ENCODE measurements around the gene SOD2.
"Not testable (repeated sequence)": the region's sequence is repeated elsewhere in the genome, so short reads cannot be mapped to it uniquely, and the experiment has no call there.

The SOD2 gene

DNA sequence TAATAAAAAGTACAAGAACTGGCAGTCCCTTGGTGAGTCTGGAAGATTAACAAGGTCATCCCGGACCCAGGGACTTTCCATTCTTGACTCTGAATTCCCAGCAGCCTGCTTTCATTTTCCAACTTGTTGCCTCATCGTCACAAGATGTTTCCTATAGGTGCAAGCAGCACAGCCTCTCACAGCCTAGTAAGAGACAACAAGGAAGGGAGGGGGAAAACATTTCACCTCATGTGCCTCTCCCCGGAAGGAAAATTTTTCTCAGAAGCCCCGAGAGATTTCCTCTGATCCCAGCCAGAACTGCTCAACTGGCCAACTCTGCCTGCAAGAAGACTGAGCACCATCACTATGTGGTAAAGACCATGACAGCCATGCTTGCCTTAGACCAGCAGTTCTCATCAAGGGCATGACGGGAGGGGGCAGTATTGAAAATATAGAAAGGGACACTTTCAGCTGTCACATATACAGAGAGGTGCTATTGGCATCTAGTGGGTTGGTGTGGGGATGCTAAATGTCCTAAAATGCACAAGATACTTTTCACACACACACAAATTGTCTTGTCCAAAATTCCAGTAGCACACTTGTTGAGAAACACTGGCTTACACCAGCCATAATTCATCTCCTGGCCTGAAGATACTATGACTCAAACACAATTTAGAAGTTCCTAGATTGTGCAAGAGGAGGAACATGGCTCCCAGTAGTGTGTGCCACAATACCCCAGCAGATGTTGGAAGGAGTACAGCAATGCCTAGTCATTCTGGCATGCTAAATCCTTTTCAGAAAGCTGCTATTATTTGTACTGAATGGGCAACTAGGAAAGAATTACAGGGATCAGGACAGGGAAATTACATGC is 23.4 kb upstream of the SOD2 start:
- no peak for DNase-seq (ENCODE audit: insufficient read length, low spot score)

DNA sequence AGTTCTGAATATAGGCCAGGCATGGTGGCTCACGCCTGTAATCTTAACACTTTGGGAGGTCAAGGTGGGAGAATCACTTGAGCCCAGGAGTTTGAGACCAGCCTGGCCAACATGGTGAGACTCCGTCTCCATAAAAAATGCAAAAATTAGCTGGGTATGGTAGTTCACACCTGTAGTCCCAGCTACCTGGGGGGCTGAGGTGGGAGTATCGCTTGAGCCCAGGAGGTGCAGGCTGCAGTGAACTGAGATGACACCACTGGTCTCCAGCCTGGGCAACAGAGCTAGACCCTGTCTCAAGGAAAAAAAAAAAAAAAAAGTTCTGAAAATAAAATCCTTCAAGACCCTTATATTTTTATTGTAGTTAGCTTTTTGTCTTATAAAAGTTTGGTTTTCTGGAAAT is 22.6 kb upstream of the SOD2 start:
- no peak for FAIRE-seq
- DNase-seq (ENCODE audit: insufficient read length, low spot score): no peak

More for the DNA sequence above, 23.4 kb upstream of the SOD2 start:
- no peak for FAIRE-seq

DNA sequence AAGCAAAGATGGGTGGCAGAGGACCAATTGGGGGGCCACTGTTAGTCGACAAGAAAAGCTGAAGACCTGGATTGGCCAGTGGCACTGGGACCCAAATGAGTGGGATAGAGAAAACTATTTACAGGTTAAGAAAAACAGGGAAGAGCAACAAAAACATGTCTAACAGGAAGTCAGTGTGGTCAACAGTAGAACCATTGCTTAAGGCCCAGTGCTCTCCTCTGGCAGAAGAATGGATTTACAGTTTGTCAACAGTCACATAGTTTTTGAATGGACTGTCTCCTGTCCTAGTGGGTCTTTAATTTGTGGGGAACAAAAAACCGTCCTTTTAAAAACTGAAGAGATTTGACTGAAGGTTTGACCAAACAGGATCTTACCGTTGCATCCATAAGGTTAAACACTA is 22.1 kb upstream of the SOD2 start:
- FAIRE-seq (no peak), DNase-seq (ENCODE audit: insufficient read length, low spot score) (no peak)

DNA sequence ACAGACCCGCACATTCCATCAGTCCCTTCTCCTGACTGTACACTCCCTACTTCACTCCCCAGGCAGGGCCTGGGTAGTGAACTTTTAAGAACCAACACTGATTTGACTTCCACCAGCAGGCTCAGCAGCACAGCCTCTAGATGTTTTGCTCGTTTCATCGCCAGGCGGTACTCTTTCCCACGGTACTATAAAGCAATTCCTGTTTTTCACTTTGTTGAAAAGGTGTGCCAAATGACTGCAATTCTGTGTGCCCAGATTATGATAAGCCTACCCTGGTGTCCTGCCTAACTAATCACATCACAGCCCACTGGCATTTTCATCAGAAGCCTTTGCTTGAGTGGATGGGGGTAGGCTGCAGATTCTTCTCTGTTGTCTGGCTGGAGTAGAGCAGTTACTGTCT is 21.4 kb upstream of the SOD2 start:
- FAIRE-seq (no peak), DNase-seq (ENCODE audit: insufficient read length, low spot score) (no peak)

DNA sequence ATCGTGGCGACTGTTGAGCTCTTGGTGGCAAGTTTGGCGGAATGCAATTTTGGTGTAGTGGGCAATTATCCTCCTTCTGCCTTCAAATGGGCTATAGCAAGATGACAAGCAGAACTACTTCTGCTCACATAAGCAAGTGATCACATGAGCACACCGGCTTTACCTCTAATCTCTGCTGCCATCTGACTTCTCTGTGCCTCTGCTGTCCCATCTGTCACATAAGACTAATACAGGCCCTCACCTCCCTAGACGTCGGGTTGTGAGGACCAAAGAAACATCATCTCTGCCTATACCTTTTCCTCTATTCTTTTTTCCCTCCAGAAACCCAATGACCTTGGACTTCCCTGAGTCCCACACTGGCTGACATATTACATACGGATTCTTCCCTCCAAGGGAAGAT is 20.9 kb upstream of the SOD2 start:
- no peak for FAIRE-seq

DNA sequence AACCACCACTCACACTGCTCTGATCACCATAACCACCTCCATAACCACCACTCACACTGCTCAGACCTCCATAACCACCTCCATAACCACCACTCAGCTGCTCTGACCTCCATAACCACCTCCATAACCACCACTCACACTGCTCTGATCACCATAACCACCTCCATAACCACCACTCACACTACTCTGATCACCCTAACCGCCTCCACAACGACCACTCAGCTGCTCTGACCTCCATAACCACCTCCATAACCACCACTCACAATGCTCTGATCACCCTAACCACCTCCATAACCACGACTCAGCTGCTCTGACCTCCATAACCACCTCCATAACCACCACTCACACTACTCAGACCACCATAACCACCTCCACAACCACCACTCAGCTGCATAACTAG is 19.3 kb upstream of the SOD2 start:
- DNase-seq (ENCODE audit: insufficient read length, low spot score); FAIRE-seq: not testable (repeated sequence)

More for the DNA sequence above, 20.9 kb upstream of the SOD2 start:
- DNase-seq (ENCODE audit: insufficient read length, low spot score): no peak

DNA sequence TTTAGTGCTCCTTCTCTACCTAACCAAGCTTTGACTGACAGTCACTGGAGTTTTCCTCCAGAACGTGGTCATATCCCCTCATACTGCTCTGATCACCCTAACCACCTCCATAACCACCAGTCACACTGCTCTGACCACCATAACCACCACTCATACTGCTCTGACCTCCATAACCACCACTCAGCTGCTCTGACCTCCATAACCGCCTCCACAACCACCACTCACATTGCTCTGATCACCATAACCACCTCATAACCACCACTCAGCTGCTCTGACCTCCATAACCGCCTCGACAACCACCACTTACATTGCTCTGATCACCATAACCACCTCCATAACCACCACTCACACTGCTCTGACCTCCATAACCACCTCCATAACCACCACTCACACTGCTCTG is 17.6 kb upstream of the SOD2 start:
- FAIRE-seq; DNase-seq (ENCODE audit: insufficient read length, low spot score): not testable (repeated sequence)

DNA sequence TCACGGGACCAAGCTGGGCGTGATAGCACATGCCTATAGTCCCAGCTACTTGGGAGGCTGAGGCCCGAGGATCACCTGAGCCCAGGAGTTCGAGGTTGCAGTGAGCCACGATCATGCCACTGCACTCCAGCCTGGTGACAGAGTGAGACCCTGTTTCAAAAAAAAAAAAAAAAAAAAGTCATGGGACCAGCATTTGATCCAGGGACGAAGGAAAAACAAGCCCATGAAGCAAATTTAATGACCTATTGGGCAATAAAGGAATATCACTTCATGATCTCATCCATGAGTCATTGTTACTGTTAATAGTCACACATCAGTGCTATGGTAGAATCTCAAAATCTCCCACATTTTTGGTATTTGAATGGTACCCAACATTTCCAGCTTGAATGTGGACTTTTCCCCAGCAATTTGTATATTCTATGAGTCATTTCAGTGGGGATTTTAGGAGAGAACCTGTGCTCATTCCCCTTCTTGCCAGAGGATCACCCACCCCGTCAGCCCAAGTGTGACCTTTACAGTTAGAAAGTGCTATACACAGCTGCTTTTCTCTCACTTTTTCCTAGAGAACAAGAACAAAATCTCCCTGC is 8.5 kb upstream of the SOD2 start:
- DNase-seq (ENCODE audit: insufficient read length, low spot score) (no peak), FAIRE-seq (no peak)

DNA sequence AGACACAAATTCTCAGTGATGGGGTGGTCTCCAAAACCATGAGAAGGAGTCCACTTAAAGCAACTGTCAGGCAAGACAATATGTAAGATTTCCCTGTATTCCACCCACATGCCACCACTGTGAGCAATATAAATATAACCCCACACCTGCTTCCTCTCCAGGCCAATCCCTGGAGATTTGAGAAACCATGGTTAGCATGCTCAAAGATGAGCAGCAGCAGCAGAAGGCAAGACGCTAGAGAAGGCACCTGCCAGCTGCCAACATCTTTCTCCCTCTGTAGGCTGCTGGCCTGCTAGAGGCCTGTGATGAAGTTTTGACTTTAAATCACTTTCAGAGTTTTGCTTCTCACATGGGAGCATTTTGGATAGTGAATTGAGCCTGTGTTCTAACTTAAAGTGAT is 7.9 kb upstream of the SOD2 start:
- DNase-seq (ENCODE audit: insufficient read length, low spot score): no peak
- peak; percentile 31 for FAIRE-seq

DNA sequence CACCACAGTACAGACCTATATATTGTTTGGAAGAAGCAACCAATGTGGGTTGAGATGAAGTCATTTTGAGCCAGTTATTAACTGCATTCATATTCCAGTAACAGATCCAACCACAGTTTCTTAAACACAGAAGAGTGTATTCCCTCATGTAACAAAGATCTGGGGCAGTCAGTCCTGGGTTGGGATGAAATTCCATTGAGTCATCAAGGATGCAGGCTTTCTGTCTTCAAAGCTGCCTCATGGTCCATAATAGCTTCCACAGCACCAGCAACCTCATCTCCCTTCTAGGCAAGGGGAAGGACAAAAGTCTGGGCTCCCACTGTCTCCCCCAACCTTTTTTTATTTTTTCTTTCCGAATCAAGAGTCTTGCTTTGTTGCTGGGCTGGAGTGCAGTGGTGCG is 2.9 kb upstream of the SOD2 start:
- DNase-seq (ENCODE audit: insufficient read length, low spot score) (no peak), FAIRE-seq (no peak)

DNA sequence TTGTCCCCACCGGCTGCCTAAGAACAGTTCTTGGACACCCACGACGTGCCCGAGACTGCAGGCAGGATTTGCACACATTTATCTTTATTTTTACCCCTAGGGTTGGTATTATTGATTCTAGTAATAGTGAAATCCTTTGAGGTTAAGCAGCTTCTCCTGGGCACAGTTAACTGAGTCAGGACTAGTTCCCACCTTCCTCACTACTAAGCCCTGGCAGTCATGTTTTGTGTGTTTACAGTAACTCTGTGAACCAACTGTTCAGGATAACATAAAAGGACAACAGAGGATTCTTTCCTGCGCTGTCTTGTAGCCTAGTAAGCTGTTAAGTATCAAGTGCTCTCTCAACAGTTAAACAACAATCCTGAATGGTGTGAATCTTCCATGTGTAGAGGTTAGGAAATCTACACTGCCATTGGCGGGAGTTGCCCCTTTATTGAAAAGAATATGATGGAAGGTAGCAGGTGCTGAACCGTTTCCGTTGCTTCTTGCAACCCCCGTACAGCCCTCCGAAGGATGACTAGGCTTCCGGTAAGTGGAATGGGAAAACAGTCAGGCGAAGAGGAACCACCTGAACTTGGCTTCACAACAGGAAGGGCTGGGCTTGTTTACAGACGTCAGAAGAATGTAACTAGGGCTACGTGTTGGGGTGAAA is 979 bp upstream of the SOD2 start:
- FAIRE-seq: peak; percentile 21
- no peak for DNase-seq (ENCODE audit: insufficient read length, low spot score)

DNA sequence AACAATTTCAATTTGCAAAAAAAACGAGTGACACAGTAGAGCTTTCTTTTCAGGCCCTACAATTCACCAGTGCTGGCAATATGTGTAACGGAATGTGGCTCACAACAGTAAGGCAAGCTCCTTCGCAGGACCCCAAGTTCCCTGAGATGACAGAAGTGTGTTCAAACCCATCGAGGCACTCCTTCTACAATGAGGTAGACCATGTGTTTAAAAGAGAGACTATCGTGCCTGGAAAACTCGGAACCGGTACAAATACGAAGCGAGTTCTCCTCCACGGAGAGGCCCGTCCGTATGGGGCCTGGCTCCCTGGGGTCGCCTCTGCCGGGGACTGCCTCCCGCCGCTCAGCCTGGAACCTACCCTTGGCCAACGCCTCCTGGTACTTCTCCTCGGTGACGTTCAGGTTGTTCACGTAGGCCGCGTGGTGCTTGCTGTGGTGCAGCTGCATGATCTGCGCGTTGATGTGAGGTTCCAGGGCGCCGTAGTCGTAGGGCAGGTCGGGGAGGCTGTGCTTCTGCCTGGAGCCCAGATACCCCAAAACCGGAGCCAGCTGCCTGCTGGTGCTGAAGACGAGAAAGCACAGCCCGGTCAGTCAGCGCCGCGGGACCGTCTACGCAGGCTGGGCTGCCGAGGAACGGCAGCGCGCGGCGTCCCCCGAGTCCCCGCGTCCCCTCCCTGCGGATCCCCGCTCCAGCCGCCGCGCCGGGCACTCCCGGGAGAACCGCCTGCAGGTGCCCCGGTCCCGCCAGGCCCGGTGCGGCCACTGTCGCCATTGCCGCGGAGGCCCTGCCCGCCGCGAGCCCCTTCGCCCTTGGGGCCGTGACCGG is 526 bp downstream of the SOD2 start:
- DNase-seq (ENCODE audit: insufficient read length, low spot score) (peak; percentile 36), FAIRE-seq (no peak)

DNA sequence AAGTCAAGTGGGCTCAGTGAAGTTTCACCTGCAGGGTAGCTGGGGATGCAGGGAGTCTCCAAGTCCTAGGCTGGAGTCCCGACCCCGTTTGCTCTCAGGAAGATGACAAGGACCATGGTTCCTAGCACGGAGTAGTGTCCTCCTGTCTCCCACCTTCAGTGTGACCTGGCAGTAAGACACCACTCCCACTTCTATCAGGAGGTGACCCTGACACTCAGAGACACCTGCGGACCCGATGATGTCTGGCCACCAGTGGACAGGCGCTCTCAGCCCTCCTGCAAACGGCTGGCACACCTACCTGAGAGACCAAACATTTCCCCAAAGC is 1.1 kb downstream of the SOD2 start:
- DNase-seq (ENCODE audit: insufficient read length, low spot score) (no peak), FAIRE-seq (peak; percentile 33)

DNA sequence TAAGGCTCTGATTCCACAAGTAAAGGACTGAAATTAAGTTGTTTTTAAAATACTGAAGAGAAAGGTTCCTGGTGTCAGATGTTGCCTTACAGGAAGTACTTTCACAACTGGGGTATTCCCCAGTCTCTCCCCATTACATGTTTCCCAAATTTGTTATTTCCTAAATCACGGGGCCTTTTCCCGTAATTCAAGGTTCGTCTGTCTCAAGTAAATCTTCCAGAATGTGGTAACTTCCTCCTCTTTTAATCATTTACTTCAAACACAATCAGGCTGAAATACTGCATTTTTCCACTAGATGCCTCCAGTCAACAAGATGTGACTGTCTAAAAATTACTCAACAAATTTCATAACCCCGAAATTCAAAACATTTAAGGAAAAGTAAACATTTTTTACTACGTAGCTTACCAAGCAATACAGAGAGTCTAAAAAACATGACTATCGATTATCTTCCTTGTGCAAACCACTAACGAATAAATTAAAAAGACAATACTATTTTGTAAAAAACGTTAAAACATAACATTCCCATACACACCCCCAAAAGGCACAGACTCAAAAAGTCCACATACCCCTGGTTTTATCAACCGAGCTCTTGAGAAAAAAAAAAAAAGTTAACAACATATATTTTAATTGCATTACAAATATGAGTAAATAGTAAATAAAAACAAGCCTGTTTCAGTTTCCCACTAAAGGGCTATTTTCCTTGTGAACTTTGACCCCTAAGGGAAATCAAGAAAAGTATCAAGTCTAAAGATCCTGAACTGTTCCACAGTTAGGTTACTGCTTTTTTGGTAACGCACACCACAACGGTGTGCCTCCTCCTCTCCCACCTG is 1.7 kb downstream of the SOD2 start:
- DNase-seq (ENCODE audit: insufficient read length, low spot score): peak; percentile 32
- peak; percentile 96 for FAIRE-seq

DNA sequence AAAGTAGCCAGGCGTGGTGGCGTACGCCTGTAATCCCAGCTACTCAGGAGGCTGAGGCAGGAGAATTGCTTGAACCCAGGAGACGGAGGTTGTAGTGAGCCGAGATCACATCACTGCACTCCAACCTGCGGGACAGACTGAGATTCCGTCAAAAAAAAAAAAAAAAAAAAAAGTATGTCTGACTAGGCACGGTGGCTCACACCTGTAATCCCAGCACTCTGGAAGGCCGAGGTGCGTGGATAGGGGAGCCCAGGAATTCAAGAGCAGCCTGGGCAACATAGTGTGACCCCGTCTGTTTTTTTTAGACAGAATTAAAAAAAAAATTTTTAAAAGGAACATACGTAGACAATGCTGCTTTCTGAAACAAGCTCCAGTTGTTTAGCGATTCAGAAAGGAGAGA is 2.9 kb downstream of the SOD2 start:
- not testable (repeated sequence) for FAIRE-seq; DNase-seq (ENCODE audit: insufficient read length, low spot score)

DNA sequence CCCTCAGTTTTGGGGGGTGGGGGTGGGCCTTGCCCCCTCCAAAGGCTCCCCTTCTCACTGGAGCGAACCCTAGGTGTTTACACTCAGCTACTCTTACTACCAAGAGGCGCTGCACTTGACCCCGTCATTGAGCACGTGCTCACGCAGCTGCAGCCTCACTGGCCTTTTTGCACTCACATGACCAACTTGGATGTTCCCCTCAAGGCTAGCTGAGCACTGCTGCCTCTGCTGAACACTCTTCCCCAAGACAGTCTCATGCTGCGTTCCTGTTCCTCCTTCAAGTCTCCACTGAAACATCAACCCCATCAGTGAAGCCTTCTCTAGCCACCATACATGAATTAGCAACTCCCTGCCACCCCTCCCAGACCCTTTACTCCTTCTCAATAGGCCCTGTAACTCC is 4.0 kb downstream of the SOD2 start:
- FAIRE-seq: no peak
- no peak for DNase-seq (ENCODE audit: insufficient read length, low spot score)

DNA sequence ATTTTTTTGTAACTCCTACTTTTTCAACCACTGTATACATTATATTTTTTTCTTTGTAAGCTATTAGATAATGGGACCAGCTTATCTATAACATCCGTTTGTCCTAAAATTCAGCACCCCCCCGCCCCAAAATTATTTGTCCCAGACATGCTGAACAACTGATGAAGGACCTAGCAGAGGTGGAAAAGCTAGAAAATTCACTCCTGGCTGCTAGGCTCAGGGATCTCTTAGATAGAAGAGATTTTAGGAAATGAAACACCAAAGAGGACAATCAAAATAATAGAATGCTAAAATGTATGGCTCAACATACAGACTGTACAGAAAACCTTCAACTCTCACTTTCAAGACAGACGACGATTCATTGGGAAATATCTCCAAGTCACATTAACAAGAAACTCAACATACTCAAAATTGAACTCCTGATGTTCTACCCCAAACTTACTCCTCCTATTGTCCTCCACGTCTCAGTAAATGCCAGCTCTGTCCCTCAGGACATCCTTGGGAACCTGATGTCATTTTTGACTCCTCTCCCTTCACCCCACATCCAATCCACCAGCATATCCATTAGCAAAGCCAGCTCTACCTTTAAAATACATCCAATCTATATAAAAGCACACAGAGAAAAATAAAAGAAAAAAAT is 4.7 kb downstream of the SOD2 start:
- FAIRE-seq (no peak), DNase-seq (ENCODE audit: insufficient read length, low spot score) (no peak)

DNA sequence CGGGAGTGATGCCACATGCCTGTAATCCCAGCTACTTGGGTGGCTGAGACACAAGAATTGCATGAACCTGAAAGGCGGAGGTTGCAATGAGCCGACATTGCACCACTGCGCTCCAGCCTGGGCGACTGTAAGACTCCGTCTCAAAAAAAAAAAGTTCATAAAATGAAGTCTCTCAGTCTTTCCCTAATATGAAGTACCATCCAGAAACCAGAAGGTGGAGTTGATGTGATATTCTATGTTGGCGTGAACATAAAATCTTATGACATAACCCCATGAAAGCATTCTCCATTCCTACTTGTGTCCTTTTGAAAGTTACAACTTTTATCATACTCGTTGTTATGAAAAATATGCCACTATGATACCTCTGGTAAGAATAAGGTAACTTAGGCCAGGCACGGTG is 5.7 kb downstream of the SOD2 start:
- no peak for DNase-seq (ENCODE audit: insufficient read length, low spot score)
- FAIRE-seq: no peak

DNA sequence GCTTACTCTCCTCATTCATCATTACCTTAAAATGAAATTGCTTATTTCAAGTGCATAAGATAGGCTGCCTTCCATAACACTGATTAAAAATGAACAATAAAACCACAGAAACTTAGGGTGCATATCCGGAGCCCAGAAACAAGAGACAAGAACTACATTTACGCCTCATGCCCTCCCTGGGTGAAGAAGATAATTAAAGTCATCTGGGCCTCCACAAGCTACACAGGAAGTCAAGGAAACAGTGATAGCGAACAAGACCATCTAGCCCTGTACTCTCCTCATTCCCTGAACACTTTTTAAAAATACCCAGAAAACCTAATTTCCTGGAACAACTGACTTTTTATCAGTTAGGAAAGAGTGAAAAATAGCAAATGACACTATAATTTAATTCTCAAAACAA is 6.3 kb downstream of the SOD2 start:
- FAIRE-seq: no peak
- DNase-seq (ENCODE audit: insufficient read length, low spot score): no peak

DNA sequence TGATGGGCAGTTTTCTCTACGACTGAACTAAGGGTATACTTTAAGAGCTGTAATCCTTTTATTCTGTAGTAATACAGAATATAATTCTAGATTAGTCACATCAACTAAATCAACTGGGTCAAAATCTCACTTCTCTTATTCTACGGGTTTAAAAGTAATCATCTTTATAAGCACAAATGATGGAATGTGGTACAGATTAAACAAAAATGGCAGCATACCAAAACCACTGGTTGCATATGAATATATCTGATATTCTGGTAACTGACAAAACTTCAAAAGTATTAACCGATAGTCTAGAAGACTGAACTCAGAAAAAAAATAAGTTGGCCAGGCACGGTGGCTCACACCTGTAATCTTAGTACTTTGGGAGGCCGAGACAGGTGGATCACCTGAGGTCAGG is 7.0 kb downstream of the SOD2 start:
- no peak for DNase-seq (ENCODE audit: insufficient read length, low spot score)
- no peak for FAIRE-seq
